GM12892 (cell line): ENCODE results near the gene ABCA3.

Experiments used
- DNase-seq: peaks from one replicate; pipeline ENCODE4 v3.0.0; 2011; ENCODE audit not compliant: insufficient read length
- FAIRE-seq: peaks from 2 replicates; lab custom pipeline; 2011; peaks lifted over from hg19 to GRCh38; lab: Jason Lieb, UNC
- POLR2A ChIP-seq: IDR thresholded peaks from 2 replicates; pipeline ENCODE4 v1.6.1; 2011; ENCODE audit warnings: low read depth, low read length, control low read depth
- POLR2AphosphoS5 ChIP-seq: IDR thresholded peaks from 2 replicates; pipeline ENCODE4 v1.6.1; 2011; ENCODE audit warnings: low read depth, low read length, control low read depth
- TAF1 ChIP-seq: IDR thresholded peaks from 2 replicates; pipeline ENCODE4 v1.6.1; 2011; ENCODE audit warnings: low read depth, mild to moderate bottlenecking, control low read depth, low read length, borderline replicate concordance

The ABCA3 gene

DNA sequence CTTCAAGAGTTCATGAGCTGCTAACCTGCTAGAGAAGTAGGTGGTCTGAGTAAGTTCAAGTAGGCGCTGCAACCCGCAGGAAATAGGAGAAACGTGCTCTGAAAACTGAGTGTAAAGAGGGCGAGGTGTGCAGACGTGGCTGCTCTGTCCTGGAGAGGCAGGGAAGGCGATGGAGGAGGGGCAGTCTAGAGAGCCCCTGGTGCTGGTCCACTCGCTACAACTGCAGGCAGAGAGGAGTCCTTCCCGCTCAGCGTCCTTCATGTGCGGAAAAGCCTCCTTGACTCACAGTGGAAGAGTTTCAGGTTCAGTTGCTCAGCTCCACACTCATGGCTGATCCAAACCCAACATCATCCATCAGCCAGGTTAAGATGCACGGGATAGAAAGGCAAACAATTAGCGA is 12.1 kb downstream of the ABCA3 start:
- TF ChIP-seq TAF1, result no peak
- no peak for TF ChIP-seq POLR2A
- DNase-seq (no peak), FAIRE-seq (no peak)

DNA sequence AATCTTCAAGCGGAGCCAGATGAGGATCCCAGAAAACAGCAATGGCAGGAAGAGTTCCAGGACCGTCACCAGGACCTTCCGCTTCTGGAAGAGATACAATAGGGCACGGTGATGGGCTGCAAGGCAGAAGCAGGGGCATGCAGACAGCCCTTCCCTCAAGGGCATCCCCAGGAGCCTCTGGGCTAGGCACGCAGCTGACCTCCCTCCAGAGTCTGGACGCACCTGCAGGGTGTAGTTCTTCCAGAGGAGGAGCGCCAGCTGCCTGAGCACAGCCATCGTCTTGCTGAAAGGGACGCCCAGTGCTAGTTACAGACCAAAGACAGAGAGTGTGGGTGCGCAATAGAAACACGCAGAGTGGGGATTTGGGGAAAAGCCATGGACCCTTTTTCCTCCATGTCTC is 14.3 kb downstream of the ABCA3 start:
- FAIRE-seq, result no peak
- TF ChIP-seq POLR2A (no peak), POLR2AphosphoS5 (no peak), TAF1 (no peak)
- no peak for DNase-seq

DNA sequence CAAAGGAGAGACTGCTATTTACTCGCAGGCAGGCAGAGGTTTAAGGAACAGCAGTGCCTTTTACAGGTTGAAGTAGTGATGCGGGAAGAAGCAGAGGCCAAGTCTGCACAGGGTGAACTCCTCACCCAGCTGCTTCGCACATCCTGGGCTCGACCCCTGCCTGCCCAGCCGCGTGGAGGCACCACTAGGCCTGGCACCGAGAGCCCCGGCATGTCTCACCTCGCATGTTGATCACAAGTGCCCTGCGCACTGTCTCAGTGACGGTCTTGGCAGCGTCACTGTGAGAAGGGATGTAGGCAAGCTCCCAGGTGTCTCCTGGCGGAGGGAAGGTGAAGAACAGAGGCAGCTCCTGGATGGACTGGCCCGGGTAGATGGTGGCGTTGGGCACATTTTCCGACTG is 14.7 kb downstream of the ABCA3 start:
- TF ChIP-seq POLR2A, result no peak
- TF ChIP-seq TAF1, result no peak
- TF ChIP-seq POLR2AphosphoS5, result no peak
- DNase-seq, result no peak
- FAIRE-seq, result no peak

DNA sequence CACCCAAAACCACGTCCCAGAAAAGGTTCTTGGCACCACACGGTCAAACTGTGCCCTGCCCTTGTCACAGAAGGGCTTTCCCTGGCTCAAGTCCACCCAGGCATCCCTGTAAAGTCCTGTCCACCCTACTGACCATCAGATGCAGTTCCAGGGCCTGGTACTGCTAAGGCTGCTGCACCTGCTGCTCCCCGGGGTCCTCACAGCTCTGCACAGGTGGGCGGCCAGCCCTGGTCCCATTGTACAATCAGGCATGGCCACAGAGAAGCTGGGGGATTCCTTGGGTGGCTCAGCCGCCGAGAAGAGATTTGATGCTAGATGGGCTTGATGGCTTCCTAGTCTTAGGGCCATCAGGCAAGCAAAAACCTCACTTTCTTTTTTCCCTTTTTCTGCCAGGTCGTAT is 15.3 kb downstream of the ABCA3 start:
- FAIRE-seq, result no peak
- DNase-seq, result no peak
- TF ChIP-seq POLR2A, result no peak
- no peak for TF ChIP-seq POLR2AphosphoS5
- TF ChIP-seq TAF1, result no peak

DNA sequence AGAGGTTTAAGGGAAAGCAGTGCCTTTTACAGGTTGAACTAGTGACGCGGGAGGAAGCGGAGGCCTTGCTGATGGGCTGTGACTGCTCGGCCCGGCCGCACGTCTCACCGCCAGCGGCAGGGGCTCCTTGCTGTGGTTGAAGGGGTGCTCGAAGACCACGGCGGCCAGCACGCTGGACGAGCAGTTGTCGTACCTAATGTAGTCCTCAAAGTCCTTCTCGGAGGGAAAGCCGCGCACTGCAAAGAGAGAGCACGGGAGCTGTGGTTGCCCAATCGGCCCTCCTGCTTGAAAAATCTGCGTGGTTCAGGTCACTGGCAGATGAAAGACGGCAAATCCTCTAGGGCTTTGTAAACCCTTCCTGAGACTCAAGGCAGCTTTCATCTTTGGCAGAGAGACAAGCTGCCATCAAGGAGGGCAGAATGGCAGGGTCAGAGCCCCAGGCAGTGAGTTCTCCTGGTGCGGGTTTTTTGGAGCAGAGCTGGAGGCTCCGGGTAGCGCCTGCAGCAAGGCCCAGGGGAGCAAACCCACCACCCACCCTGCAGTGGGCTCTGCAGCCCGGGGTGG is 16.1 kb downstream of the ABCA3 start:
- FAIRE-seq (no peak), DNase-seq (no peak)
- TF ChIP-seq POLR2A (no peak), POLR2AphosphoS5 (no peak), TAF1 (no peak)

DNA sequence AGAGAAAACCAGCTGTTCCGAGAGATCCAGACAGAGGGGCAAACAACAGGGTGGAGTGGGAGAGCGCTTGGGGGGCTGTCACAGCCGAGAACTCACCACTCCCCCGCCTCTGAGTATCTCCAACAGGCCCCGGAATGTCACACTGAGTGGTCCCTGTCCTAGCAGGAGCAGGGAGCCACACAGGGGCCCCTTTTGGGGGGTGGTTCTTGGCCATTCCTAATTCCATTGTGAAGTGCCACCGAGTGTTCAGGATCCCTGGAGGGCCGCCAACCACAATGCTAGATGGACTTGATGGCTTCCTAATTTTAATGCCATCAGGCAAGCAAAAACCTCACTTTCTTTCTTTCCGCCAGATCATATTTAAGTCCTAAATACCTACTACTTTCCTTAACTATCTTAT is 16.8 kb downstream of the ABCA3 start:
- TF ChIP-seq POLR2AphosphoS5 (no peak), POLR2A (no peak), TAF1 (no peak)
- DNase-seq (no peak), FAIRE-seq (no peak)

DNA sequence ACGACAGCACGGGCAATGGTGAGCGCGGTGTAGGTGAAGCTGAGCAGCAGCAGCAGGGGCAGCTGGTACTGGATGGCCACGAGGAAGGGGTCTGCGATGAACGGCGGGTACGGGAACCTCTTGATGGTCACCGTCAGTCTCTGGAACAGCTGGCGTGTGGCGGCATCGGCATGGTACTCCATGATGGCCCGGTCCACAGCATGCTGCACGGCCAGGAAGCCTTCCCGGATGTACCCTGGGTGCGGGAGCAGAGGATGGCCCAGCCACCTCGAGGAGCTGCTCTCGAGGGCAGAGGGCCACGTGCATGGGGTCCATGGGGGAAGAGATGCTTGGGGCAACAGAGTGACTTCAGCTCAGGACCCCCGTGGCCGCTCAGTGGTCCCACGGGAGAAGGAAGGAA is 20.9 kb downstream of the ABCA3 start:
- DNase-seq (no peak), FAIRE-seq (no peak)

DNA sequence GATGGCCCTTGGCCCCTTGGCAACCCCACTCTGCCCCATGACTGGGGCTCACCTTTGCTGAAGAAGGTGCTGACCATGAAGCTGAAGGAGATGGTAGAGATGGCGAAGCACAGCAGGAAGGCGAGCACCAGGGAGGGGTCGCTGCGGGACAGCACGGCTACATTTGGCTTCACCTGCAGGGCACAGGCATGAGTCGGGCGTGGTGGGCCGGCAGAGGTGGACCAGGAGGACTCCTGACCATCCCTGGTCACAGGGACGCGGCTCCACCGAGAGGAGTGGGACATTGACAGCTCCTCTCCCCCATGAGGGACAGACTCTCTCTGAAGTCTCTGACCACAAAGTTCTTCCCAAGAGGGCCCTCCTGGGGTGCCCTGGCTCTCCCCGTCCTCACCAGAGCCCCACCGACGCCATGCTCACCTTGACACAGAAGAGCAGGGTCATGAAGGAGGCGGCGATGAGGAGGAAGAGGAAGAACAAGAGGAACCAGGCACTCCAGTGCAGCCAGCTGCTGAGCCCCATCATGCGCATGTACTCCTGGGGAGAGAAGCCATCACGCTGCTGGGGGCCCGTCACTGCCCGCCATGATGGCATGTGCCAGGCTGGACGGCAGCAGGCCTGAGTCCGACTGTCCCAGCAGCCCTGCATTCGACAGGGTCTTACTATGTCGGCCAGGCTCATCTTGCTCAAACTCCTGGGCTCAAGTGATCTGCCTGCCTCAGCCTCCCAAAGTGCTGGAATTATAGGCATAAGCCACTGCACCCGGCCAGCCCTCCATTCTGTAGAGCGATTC is 23.1 kb downstream of the ABCA3 start:
- FAIRE-seq, result no peak
- no peak for DNase-seq
- no peak for TF ChIP-seq POLR2A
- no peak for TF ChIP-seq TAF1
- no peak for TF ChIP-seq POLR2AphosphoS5

More for the DNA sequence above, 20.9 kb downstream of the ABCA3 start:
- TF ChIP-seq TAF1 (no peak), POLR2A (no peak)

DNA sequence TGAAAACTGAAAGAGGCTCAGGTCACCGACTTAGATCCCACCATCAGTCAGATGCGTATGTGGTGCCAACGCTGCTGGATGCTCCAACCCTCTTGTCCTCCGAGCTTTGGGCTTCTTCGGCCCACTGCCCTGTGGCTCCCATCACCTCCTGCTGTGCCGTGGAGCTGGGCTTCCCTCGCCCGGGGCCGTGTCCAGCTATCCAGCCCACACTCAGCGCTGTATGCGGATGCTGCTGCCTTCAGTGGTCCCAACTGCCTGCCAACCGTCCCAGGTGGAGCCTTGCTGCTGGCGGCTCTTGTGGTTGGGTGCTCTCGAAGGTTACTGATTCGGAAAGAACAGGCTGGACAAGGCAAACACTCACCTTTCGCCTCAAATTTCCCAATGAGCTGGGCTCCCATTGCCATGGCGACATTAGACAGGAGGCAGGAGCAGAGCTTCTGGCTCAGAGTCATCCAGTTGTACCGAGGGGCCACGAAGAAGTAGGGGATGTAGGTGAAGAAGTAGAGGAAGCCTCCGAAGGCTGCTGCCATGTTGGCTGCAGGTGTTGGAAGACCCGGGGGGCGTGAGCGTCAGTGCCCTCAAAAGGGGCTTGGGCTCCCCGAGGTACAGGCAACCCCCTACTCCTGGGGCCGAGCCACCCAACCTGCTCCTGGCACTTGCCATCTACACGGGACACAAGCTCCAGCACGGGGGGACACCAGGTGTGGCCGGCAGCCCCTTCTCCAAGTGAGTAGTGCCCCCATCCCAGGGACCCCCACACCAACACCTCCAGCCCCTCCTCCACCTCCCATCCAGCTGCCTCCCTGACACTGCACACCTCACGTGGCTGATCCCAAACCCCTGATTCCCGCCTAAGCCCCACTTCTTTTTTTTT is 32.2 kb downstream of the ABCA3 start:
- DNase-seq (no peak), FAIRE-seq (no peak)
- TF ChIP-seq TAF1 (no peak), POLR2A (no peak), POLR2AphosphoS5 (no peak)

DNA sequence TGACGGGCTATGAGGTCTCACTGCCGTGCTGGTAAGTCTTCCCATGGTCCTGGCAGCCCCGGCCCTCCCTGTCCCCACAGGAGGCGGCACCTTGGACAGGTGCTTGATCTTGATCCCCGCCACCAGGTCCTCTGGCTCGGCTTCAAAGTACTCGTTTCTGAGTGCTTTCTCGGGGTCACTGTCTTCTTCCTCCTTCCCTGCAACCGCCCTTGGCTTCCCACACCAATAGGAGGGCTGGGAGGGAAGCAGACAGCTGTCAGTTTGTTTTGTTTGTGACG is 40.7 kb downstream of the ABCA3 start:
- DNase-seq (no peak), FAIRE-seq (no peak)
- TF ChIP-seq TAF1, result no peak
- TF ChIP-seq POLR2AphosphoS5, result no peak
- no peak for TF ChIP-seq POLR2A

DNA sequence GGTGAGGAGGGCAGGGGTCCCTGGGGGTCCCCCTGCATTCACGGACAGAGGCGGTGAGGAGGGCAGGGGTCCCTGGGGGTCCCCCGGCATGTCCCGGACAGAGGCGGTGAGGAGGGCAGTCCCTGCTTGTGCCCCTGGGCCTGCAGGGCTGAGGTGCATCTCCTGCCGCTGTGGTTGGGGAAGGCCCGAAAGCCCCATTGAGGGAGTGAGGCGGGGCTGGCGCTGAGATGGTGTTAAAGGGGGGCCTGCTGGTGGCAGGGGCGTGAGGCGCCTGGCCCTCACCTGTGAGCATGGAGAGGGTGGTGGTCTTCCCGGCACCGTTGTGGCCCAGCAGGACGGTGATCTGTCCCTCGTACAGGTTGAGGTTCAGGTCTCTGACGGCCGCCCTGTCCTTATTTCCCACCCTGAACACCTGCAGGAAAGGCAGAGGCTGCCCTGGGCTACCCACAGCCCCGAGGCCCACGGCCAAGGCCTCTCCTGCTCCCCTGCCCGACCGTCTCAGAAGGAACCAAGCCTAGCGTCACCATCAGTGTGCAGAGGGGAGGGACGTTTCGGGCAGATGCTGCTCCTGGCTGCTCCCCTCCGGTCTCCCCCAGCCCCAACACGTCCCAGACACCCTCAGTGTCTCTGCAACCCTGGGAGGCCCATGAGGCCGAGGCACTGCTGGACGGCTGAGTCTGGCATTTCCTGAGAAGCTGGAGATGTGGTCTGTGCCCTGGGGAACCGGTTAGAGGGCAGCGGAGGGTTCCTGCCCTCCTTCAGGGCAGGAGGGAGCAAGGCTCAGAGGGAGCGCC is 41.2 kb downstream of the ABCA3 start:
- DNase-seq, result no peak
- no peak for FAIRE-seq
- TF ChIP-seq POLR2AphosphoS5 (no peak), POLR2A (no peak), TAF1 (no peak)

DNA sequence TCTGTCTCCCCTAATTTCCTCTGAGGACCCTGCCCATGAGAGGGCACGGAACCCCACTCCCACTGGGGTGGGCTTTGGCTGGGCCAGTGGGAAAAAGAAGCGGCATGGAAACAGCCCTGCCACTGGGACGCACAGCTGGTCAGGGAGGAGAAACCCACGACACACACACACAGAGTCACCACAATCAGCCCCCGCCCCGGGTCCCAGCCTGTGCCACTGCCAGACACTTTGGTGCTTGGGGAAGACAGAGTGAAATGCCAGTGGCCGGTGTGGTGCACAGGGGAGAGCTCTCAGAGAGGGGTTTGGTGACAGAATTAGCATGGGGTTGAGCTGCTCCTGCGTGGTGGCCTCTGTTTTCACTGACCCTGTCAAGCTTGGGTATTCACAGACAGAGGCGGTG is 41.9 kb downstream of the ABCA3 start:
- FAIRE-seq (no peak), DNase-seq (no peak)
- no peak for TF ChIP-seq TAF1
- TF ChIP-seq POLR2A, result no peak
- TF ChIP-seq POLR2AphosphoS5, result no peak

DNA sequence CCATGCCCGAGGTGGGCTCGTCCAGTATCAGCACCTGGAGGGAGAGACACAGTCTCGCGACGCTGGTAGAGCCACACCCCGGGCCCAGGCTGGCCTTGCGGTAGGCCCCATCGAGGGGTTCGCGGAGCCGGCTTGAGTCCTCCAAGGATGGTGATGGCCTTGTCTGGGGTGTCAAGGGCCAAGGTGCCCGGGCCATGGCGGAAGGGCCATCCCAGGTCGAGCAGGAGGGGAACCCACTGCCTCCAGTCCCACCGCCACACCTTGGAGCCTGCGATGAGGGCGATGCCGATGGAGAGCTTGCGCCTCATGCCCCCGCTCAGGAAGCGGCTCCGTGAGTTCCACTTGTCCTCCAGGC is 43.0 kb downstream of the ABCA3 start:
- DNase-seq, result no peak
- FAIRE-seq, result no peak
- TF ChIP-seq POLR2AphosphoS5, result no peak
- TF ChIP-seq POLR2A, result no peak
- no peak for TF ChIP-seq TAF1
